OCI-LY3 (cell line): ENCODE measurements around the gene CYP2J2.
"Not testable (repeated sequence)": the region's sequence is repeated elsewhere in the genome, so short reads cannot be mapped to it uniquely, and the experiment has no call there.

ENCODE experiments used
- EZH2phosphoT487 ChIP-seq: fragments of 200-600 bp; shearing (Covaris generic); IDR thresholded peaks from 2 replicates; pipeline ENCODE4 v1.6.1; 2018; ENCODE audit warnings: antibody characterized with exemption, mixed run types, low read depth
- TF ChIP-seq, protein P1 (sequence below): fragments of 200-600, 300-600 bp; sonication (generic); IDR thresholded peaks from 2 replicates; pipeline ENCODE4 v1.5.1; 2014; ENCODE audit warnings: antibody characterized with exemption, low read length, low read depth

DNA sequence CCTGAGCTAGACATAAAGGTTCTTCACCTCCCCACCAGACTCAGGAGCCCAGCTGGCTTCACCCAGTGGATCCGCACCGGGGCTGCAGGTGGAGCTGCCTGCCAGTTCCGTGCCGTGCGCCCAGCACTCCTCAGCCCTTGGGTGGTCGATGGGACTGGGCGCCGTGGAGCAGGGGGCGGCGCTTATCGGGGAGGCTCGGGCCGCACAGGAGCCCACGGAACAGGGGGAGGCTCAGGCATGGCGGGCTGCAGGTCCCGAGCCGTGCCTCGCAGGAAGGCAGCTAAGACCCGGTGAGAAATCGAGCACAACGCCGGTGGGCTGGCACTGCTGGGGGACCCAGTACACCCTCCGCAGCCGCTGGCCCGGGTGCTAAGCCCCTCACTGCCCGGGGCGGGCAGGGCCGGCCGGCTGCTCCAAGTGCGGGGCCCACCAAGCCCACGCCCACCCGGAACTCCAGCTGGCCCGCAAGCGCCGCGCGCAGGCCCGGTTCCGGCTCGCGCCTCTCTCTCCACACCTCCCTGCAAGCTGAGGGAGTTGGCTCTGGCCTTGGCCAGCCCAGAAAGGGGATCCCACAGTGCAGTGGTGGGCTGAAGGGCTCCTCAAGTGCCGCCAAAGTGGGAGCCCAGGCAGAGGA is 43.1 kb upstream of the CYP2J2 start:
- TF ChIP-seq, protein P1, sequence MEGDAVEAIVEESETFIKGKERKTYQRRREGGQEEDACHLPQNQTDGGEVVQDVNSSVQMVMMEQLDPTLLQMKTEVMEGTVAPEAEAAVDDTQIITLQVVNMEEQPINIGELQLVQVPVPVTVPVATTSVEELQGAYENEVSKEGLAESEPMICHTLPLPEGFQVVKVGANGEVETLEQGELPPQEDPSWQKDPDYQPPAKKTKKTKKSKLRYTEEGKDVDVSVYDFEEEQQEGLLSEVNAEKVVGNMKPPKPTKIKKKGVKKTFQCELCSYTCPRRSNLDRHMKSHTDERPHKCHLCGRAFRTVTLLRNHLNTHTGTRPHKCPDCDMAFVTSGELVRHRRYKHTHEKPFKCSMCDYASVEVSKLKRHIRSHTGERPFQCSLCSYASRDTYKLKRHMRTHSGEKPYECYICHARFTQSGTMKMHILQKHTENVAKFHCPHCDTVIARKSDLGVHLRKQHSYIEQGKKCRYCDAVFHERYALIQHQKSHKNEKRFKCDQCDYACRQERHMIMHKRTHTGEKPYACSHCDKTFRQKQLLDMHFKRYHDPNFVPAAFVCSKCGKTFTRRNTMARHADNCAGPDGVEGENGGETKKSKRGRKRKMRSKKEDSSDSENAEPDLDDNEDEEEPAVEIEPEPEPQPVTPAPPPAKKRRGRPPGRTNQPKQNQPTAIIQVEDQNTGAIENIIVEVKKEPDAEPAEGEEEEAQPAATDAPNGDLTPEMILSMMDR = not testable (repeated sequence)
- TF ChIP-seq EZH2phosphoT487 = not testable (repeated sequence)
